ENCODE data around the gene MYCBP2. TPM values are rescaled to one million over a fixed set of nuclear protein-coding genes. Genes with fewer than 3 reads are reported as not detected.

MYCBP2 gene
- polyA plus RNA-seq, 2 of the 4 experiments (the other 2 are of a cell fraction), result 15.8 to 37.8 TPM

- no peak for TF ChIP-seq CTCF (IDR thresholded peaks at IDR 0.05)
- no peak for TF ChIP-seq MAZ (IDR thresholded peaks at IDR 0.05; ENCODE audit: borderline replicate concordance, low read depth, low read length)
- TF ChIP-seq JUNB (IDR thresholded peaks at IDR 0.05), result no peak
- TF ChIP-seq NPAS2 (CRISPR knock-in tag; IDR thresholded peaks at IDR 0.05; ENCODE audit: borderline replicate concordance), result no peak
- TF ChIP-seq ESRRA (IDR thresholded peaks at IDR 0.05; ENCODE audit: borderline replicate concordance, low read length), result no peak
- TF ChIP-seq ZFP36 (IDR thresholded peaks at IDR 0.05; ENCODE audit: borderline replicate concordance, partially characterized antibody), result no peak
- TF ChIP-seq E2F6 (IDR thresholded peaks at IDR 0.05; ENCODE audit: borderline replicate concordance, low read depth), result no peak
- TF ChIP-seq RFX5 (IDR thresholded peaks at IDR 0.05), result no peak
- no peak for TF ChIP-seq BHLHE40 (IDR thresholded peaks at IDR 0.05; ENCODE audit: low read depth, low read length)
- no peak for TF ChIP-seq CEBPB (IDR thresholded peaks at IDR 0.05)
- TF ChIP-seq USF2 (IDR thresholded peaks at IDR 0.05), result no peak
- no peak for ATAC-seq
- DNase-seq (ENCODE audit: low read depth in 1 of 2, low spot score in 1 of 2), result no peak
- Histone ChIP-seq H3K27ac (no peak overlapping the region), H3K4me1 (no peaks in the 10 kb centered on the region), H3K4me2 (no peak overlapping the region), H3K9me3 (no peaks in the 10 kb centered on the region), H3K4me3 (no peak overlapping the region)
- ChIA-PET CTCF (no interaction called here), POLR2A (no interaction called here)
- no peak for FAIRE-seq
- WGBS (ENCODE audit: missing lambda C conversion rate), result 86% methylated on average over 3 of the region's 3 CpGs
Measured at GRCh38 chr13:77136902-77137420, 189.9 kb downstream of the MYCBP2 start.

- H3K4me1 ChIP-seq, result no peaks in the 10 kb centered on the region
- no peaks in the 10 kb centered on the region for H3K9me3 ChIP-seq
- ChIA-PET POLR2A (no interaction called here), CTCF (no interaction called here)
- 96% methylated on average over 1 of the region's 1 CpG for WGBS (ENCODE audit: missing lambda C conversion rate)
- H3K4me3 ChIP-seq, result no peak overlapping the region
- ATAC-seq (no peak), FAIRE-seq (no peak), DNase-seq (ENCODE audit: low read depth in 1 of 2, low spot score in 1 of 2) (no peak)
- TF ChIP-seq MAX (IDR thresholded peaks at IDR 0.05) (no peak), ZSCAN20 (CRISPR knock-in tag; IDR thresholded peaks at IDR 0.05) (no peak), BCL3 (IDR thresholded peaks at IDR 0.05) (no peak), TP53 (CRISPR knock-in tag; IDR thresholded peaks at IDR 0.05) (no peak), HES2 (IDR thresholded peaks at IDR 0.05) (no peak)
- H3K4me2 ChIP-seq, result no peak overlapping the region
- H3K27ac ChIP-seq, result no peak overlapping the region
Measured at GRCh38 chr13:77124423-77124822, 202.5 kb downstream of the MYCBP2 start.

- DNase-seq (ENCODE audit: low read depth in 1 of 2, low spot score in 1 of 2), result no peak
- no peak for TF ChIP-seq SMC3 (IDR thresholded peaks at IDR 0.05)
- TF ChIP-seq NR3C1 (IDR thresholded peaks at IDR 0.05), result no peak
- no peak for TF ChIP-seq RFX5 (IDR thresholded peaks at IDR 0.05)
- TF ChIP-seq NPAS2 (CRISPR knock-in tag; IDR thresholded peaks at IDR 0.05; ENCODE audit: borderline replicate concordance), result no peak
- no peak for TF ChIP-seq ZSCAN20 (CRISPR knock-in tag; IDR thresholded peaks at IDR 0.05)
- TF ChIP-seq BCL3 (IDR thresholded peaks at IDR 0.05), result no peak
- no peak for TF ChIP-seq HMGXB4 (CRISPR knock-in tag; IDR thresholded peaks at IDR 0.05; ENCODE audit: borderline replicate concordance)
- no peak for TF ChIP-seq ZFP36 (IDR thresholded peaks at IDR 0.05; ENCODE audit: borderline replicate concordance, partially characterized antibody)
- no peak for TF ChIP-seq BHLHE40 (IDR thresholded peaks at IDR 0.05; ENCODE audit: low read depth, low read length)
- Histone ChIP-seq H3K4me1 (peaks cover 15% of the 10 kb centered on the region), H3K4me2 (no peak overlapping the region), H3K9me3 (no peaks in the 10 kb centered on the region), H3K4me3 (no peak overlapping the region), H3K27ac (no peak overlapping the region)
- FAIRE-seq, result no peak
- ChIA-PET POLR2A (no interaction called here), CTCF (no interaction called here)
- ATAC-seq, result no peak
- WGBS (ENCODE audit: missing lambda C conversion rate), result 84% methylated on average over 3 of the region's 3 CpGs
Measured at GRCh38 chr13:77118134-77118533, 208.8 kb downstream of the MYCBP2 start.
